Hepatocyte (in vitro differentiated cells): ENCODE results near the gene WNT2.

ENCODE experiments used
- CTCF ChIP-seq: fragments of 200-600 bp; sonication (generic); IDR thresholded peaks from 2 replicates; pipeline ENCODE4 v1.5.1; 2016; ENCODE audit warnings: antibody characterized with exemption, mild to moderate bottlenecking; ENCODE audit not compliant: poor library complexity
- EZH2 ChIP-seq: fragments of 200-600 bp; sonication (generic); IDR thresholded peaks from 2 replicates; pipeline ENCODE4 v1.6.1; 2016; ENCODE audit warnings: antibody characterized with exemption, mild to moderate bottlenecking, borderline replicate concordance

DNA sequence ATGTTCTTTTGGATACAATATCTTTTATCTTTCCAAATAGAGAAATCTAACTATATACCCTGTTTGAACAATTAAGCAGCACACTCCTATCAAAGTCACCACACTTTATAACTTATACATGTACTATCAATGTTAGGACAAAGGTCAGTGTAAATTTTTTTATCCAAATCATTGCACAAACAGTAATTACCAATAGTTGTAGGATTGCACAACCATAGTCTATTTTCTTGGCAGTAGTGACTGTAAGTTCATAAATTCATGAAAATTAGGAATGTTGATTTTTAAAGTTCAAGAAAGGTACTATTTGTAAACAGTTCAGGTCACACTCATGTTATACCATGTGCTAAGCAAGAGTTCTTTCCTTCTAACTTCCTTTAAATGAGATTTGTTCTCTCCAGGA is 9.3 kb downstream of the WNT2 start:
- TF ChIP-seq CTCF (no peak), EZH2 (no peak)
